ENCODE data around the gene MBD3L4.
"Not testable (repeated sequence)": the region's sequence is repeated elsewhere in the genome, so short reads cannot be mapped to it uniquely, and the experiment has no call there.

The MBD3L4 gene

GRCh38 chr19:7028790-7029189 lies 11.2 kb downstream of the MBD3L4 start:
- H3K4me1 ChIP-seq (ENCODE audit: control insufficient read depth, insufficient read depth, low read depth, low read length); H4K91ac ChIP-seq (ENCODE audit: low read length); H3K27me3 ChIP-seq (ENCODE audit: control insufficient read depth in 1 of 2, insufficient read depth in 1 of 2, low read length in 2 of 2); H2AFZ ChIP-seq (ENCODE audit: low read depth, low read length); H4K8ac ChIP-seq (ENCODE audit: low read length); H3K4me2 ChIP-seq (ENCODE audit: low read length, poor library complexity, severe bottlenecking); H3K9ac ChIP-seq (ENCODE audit: low read length); H3K27ac ChIP-seq (ENCODE audit: low read length, poor library complexity, severe bottlenecking); H2BK120ac ChIP-seq (ENCODE audit: low read depth, low read length); H2AK5ac ChIP-seq (ENCODE audit: low read length, severe bottlenecking); H2BK15ac ChIP-seq (ENCODE audit: low read depth, poor library complexity, severe bottlenecking); H3K18ac ChIP-seq (ENCODE audit: low read depth in 1 of 2, low read length in 2 of 2); H2BK5ac ChIP-seq (ENCODE audit: low read depth, low read length, poor library complexity, severe bottlenecking); H3K4ac ChIP-seq (ENCODE audit: low read depth in 1 of 2, low read length in 2 of 2); H2BK12ac ChIP-seq (ENCODE audit: low read length in 2 of 2); H3K36me3 ChIP-seq (ENCODE audit: control insufficient read depth in 1 of 2, insufficient read depth in 2 of 2, low read depth in 1 of 2, low read length in 2 of 2); H3K79me1 ChIP-seq (replicated peaks; ENCODE audit: low read length, poor library complexity, severe bottlenecking); H3K4me3 ChIP-seq (ENCODE audit: insufficient read depth in 1 of 2, low read depth in 1 of 2, low read length in 2 of 2); H3K23ac ChIP-seq (ENCODE audit: low read length in 2 of 2); H3K14ac ChIP-seq (ENCODE audit: low read length in 2 of 2); H3K9me3 ChIP-seq (ENCODE audit: control insufficient read depth, low read length); DNase-seq: not testable (repeated sequence)
- WGBS: no CpG with 5 or more reads among the region's 1 CpG

- not testable (repeated sequence) for H2BK15ac ChIP-seq (ENCODE audit: low read depth, poor library complexity, severe bottlenecking); H3K4ac ChIP-seq (ENCODE audit: low read depth in 1 of 2, low read length in 2 of 2); H2AFZ ChIP-seq (ENCODE audit: low read depth, low read length); H2BK5ac ChIP-seq (ENCODE audit: low read depth, low read length, poor library complexity, severe bottlenecking); H3K27ac ChIP-seq (ENCODE audit: low read length, poor library complexity, severe bottlenecking); H3K4me3 ChIP-seq (ENCODE audit: insufficient read depth in 1 of 2, low read depth in 1 of 2, low read length in 2 of 2); H2AK5ac ChIP-seq (ENCODE audit: low read length, severe bottlenecking); H3K4me1 ChIP-seq (ENCODE audit: control insufficient read depth, insufficient read depth, low read depth, low read length); DNase-seq; H3K9ac ChIP-seq (ENCODE audit: low read length); H3K79me1 ChIP-seq (replicated peaks; ENCODE audit: low read length, poor library complexity, severe bottlenecking); H3K4me2 ChIP-seq (ENCODE audit: low read length, poor library complexity, severe bottlenecking); H4K8ac ChIP-seq (ENCODE audit: low read length); H3K14ac ChIP-seq (ENCODE audit: low read length in 2 of 2); H2BK120ac ChIP-seq (ENCODE audit: low read depth, low read length); H2BK12ac ChIP-seq (ENCODE audit: low read length in 2 of 2); H3K36me3 ChIP-seq (ENCODE audit: control insufficient read depth in 1 of 2, insufficient read depth in 2 of 2, low read depth in 1 of 2, low read length in 2 of 2); H3K18ac ChIP-seq (ENCODE audit: low read depth in 1 of 2, low read length in 2 of 2); H4K91ac ChIP-seq (ENCODE audit: low read length); H3K9me3 ChIP-seq (ENCODE audit: control insufficient read depth, low read length); H3K23ac ChIP-seq (ENCODE audit: low read length in 2 of 2); H3K27me3 ChIP-seq (ENCODE audit: control insufficient read depth in 1 of 2, insufficient read depth in 1 of 2, low read length in 2 of 2)
- no CpG with 5 or more reads among the region's 6 CpGs for WGBS
These were observed 18.6 kb downstream of the MBD3L4 start, which contains the start of gene MBD3L2B for GRCh38 chr19:7021331-7021730. TSS of gene MBD3L2B (minus strand) at chr19:7021431. CDS start at chr19:7021397, 34 bp downstream.

- Histone ChIP-seq H4K8ac (ENCODE audit: low read length) (no peak overlapping the region), H3K14ac (ENCODE audit: low read length in 2 of 2) (no peak overlapping the region), H3K27ac (ENCODE audit: low read length, poor library complexity, severe bottlenecking) (no peak overlapping the region), H3K4me3 (ENCODE audit: insufficient read depth in 1 of 2, low read depth in 1 of 2, low read length in 2 of 2) (no peak overlapping the region), H3K4ac (ENCODE audit: low read depth in 1 of 2, low read length in 2 of 2) (no peak overlapping the region), H3K79me1 (replicated peaks; ENCODE audit: low read length, poor library complexity, severe bottlenecking) (no peaks in the 10 kb centered on the region), H3K4me2 (ENCODE audit: low read length, poor library complexity, severe bottlenecking) (no peak overlapping the region), H3K23ac (ENCODE audit: low read length in 2 of 2) (no peak overlapping the region), H2BK12ac (ENCODE audit: low read length in 2 of 2) (no peak overlapping the region), H3K18ac (ENCODE audit: low read depth in 1 of 2, low read length in 2 of 2) (no peak overlapping the region), H2AK5ac (ENCODE audit: low read length, severe bottlenecking) (no peak overlapping the region), H2AFZ (ENCODE audit: low read depth, low read length) (no peak overlapping the region), H3K36me3 (ENCODE audit: control insufficient read depth in 1 of 2, insufficient read depth in 2 of 2, low read depth in 1 of 2, low read length in 2 of 2) (no peaks in the 10 kb centered on the region), H3K9me3 (ENCODE audit: control insufficient read depth, low read length) (no peaks in the 10 kb centered on the region), H3K4me1 (ENCODE audit: control insufficient read depth, insufficient read depth, low read depth, low read length) (no peaks in the 10 kb centered on the region), H4K91ac (ENCODE audit: low read length) (no peak overlapping the region), H2BK15ac (ENCODE audit: low read depth, poor library complexity, severe bottlenecking) (no peak overlapping the region), H2BK120ac (ENCODE audit: low read depth, low read length) (no peak overlapping the region), H3K27me3 (ENCODE audit: control insufficient read depth in 1 of 2, insufficient read depth in 1 of 2, low read length in 2 of 2) (peaks cover 0 to 3% of the 10 kb centered on the region in 2 experiments), H3K9ac (ENCODE audit: low read length) (no peak overlapping the region), H2BK5ac (ENCODE audit: low read depth, low read length, poor library complexity, severe bottlenecking) (no peak overlapping the region)
- WGBS: 100% methylated on average over 1 of the region's 6 CpGs
- no peak for DNase-seq
These were observed 21.2 kb downstream of the MBD3L4 start for GRCh38 chr19:7018828-7019227.

GRCh38 chr19:7013678-7014077 lies 26.3 kb downstream of the MBD3L4 start:
- Histone ChIP-seq H3K79me1 (replicated peaks; ENCODE audit: low read length, poor library complexity, severe bottlenecking) (no peaks in the 10 kb centered on the region), H3K9me3 (ENCODE audit: control insufficient read depth, low read length) (no peaks in the 10 kb centered on the region), H3K4me3 (ENCODE audit: insufficient read depth in 1 of 2, low read depth in 1 of 2, low read length in 2 of 2) (no peak overlapping the region), H3K23ac (ENCODE audit: low read length in 2 of 2) (no peak overlapping the region), H3K4ac (ENCODE audit: low read depth in 1 of 2, low read length in 2 of 2) (no peak overlapping the region), H4K8ac (ENCODE audit: low read length) (no peak overlapping the region), H2AFZ (ENCODE audit: low read depth, low read length) (no peak overlapping the region), H2BK5ac (ENCODE audit: low read depth, low read length, poor library complexity, severe bottlenecking) (no peak overlapping the region), H3K36me3 (ENCODE audit: control insufficient read depth in 1 of 2, insufficient read depth in 2 of 2, low read depth in 1 of 2, low read length in 2 of 2) (no peaks in the 10 kb centered on the region), H2BK12ac (ENCODE audit: low read length in 2 of 2) (no peak overlapping the region), H3K4me1 (ENCODE audit: control insufficient read depth, insufficient read depth, low read depth, low read length) (no peaks in the 10 kb centered on the region), H4K91ac (ENCODE audit: low read length) (no peak overlapping the region), H3K14ac (ENCODE audit: low read length in 2 of 2) (no peak overlapping the region), H3K27me3 (ENCODE audit: control insufficient read depth in 1 of 2, insufficient read depth in 1 of 2, low read length in 2 of 2) (peaks cover 0 to 3% of the 10 kb centered on the region in 2 experiments), H2BK15ac (ENCODE audit: low read depth, poor library complexity, severe bottlenecking) (no peak overlapping the region), H3K18ac (ENCODE audit: low read depth in 1 of 2, low read length in 2 of 2) (no peak overlapping the region), H3K4me2 (ENCODE audit: low read length, poor library complexity, severe bottlenecking) (no peak overlapping the region), H2BK120ac (ENCODE audit: low read depth, low read length) (no peak overlapping the region), H3K9ac (ENCODE audit: low read length) (no peak overlapping the region), H3K27ac (ENCODE audit: low read length, poor library complexity, severe bottlenecking) (no peak overlapping the region), H2AK5ac (ENCODE audit: low read length, severe bottlenecking) (no peak overlapping the region)
- WGBS: 67% methylated on average over 3 of the region's 4 CpGs
- no peak for DNase-seq
